Left lobe of liver (tissue), 2 donors: ENCODE data around the gene SPPL2B. TPM values are rescaled to one million over a fixed set of nuclear protein-coding genes. Genes with fewer than 3 reads are reported as not detected.

Experiments used
- ATAC-seq: fragments of 200-7000 bp; cut with Tn5 transposase; one replicate; pipeline ENCODE4 v1.9.1; 2020; ENCODE audit warnings: mild to moderate bottlenecking, moderate library complexity
- DNase-seq: peaks from one replicate; pipeline ENCODE4 v3.0.0-alpha.2; 2020; ENCODE audit warnings: low spot score
- total RNA-seq: library from RNA; stranded (reverse); gene quantifications from one replicate; pipeline ENCODE4 v1.2.1, GENCODE V29; 2021
- donor health status: DM: no; HTN: no; CAD: no; lungs with moderate emphysema.
- donor health status: DM: no; HTN: yes; CAD: no.

The SPPL2B gene
- total RNA-seq, 1 donor from 2014 or later, result 45.0 TPM

GRCh38 chr19:2353159-2353886 is 24.8 kb downstream of the SPPL2B start:
- ATAC-seq (no peak), DNase-seq (no peak)

GRCh38 chr19:2353887-2354592 is 25.6 kb downstream of the SPPL2B start:
- no peak for DNase-seq
- no peak for ATAC-seq

- no peak for DNase-seq
- no peak for ATAC-seq
Observed at GRCh38 chr19:2354670-2355069, 26.2 kb downstream of the SPPL2B start.

- no peak for ATAC-seq
- DNase-seq, result no peak
Observed at GRCh38 chr19:2355168-2356035, 26.9 kb downstream of the SPPL2B start.

- DNase-seq, result no peak
Observed at GRCh38 chr19:2356036-2356646, 27.7 kb downstream of the SPPL2B start.

GRCh38 chr19:2357279-2358206 is 29.1 kb downstream of the SPPL2B start:
- DNase-seq (no peak), ATAC-seq (no peak)

More at GRCh38 chr19:2356036-2356646, 27.7 kb downstream of the SPPL2B start:
- peak; percentile 14 for ATAC-seq

- ATAC-seq, result no peak
- DNase-seq, result no peak
Observed at GRCh38 chr19:2358548-2359173, 30.2 kb downstream of the SPPL2B start.

- DNase-seq (no peak), ATAC-seq (no peak)
Observed at GRCh38 chr19:2359992-2360685, 31.7 kb downstream of the SPPL2B start, which contains the start of gene TMPRSS9. Gene TMPRSS9 (plus strand): TSS chr19:2360265. CDS start chr19:2389786, 29,521 bp downstream.

- DNase-seq, result no peak
- ATAC-seq, result no peak
Observed at GRCh38 chr19:2360833-2361232, 32.3 kb downstream of the SPPL2B start.

- no peak for DNase-seq
- no peak for ATAC-seq
Observed at GRCh38 chr19:2361246-2362045, 33.0 kb downstream of the SPPL2B start.

- ATAC-seq (no peak), DNase-seq (no peak)
Observed at GRCh38 chr19:2362046-2362969, 33.8 kb downstream of the SPPL2B start.

- DNase-seq (no peak), ATAC-seq (no peak)
Observed at GRCh38 chr19:2362970-2363300, 34.5 kb downstream of the SPPL2B start.

- no peak for ATAC-seq
- DNase-seq, result no peak
Observed at GRCh38 chr19:2363419-2363818, 34.9 kb downstream of the SPPL2B start.

- DNase-seq, result no peak
- no peak for ATAC-seq
Observed at GRCh38 chr19:2365201-2365970, 36.9 kb downstream of the SPPL2B start.

GRCh38 chr19:2371656-2372055 is 43.2 kb downstream of the SPPL2B start:
- DNase-seq (no peak), ATAC-seq (no peak)

GRCh38 chr19:2372076-2372612 is 43.7 kb downstream of the SPPL2B start:
- no peak for DNase-seq
- ATAC-seq, result no peak
